Stimulated activated CD4-positive, alpha-beta T cell treated with anti-CD3 and anti-CD28 coated beads, Interleukin-15, amount 100 ng/mL, for 1 hour (primary cell): ENCODE data around the gene CDK5.
"Not testable (repeated sequence)": the region's sequence is repeated elsewhere in the genome, so short reads cannot be mapped to it uniquely, and the experiment has no call there.

Source experiments
- DNase-seq, 2 donors: peaks; one replicate each; pipeline ENCODE4 v3.0.0-alpha.2; 2020; ENCODE audit warnings: low read depth in 1 of 2, low spot score in 1 of 2

CDK5 gene

DNA sequence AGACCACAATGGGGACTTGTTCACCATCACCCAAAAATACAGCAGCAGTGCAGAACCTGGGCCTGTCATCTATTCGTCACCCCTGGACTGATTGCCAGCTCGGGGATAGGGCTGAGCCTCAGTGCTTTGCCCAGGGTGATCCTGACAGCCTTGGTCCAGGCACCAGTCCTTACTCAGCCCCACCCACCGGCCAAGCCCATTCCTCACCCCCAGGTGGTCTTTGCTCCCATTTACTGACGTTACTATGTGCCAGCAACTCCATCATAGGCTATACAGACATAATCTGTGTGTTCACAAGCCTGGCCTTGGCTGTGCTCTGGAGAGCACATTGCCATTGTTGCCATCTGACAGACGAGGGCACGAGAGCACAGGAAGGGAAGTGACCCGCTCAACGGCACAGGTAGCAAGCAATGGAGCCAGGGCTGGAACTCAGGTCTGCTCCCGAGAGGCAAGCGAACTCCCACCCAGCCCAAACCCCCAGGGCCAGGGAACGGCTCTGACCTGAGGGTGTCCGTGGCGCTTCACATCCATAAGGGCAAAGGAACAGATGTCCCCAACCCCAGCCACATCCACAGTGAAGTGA is 40.2 kb downstream of the CDK5 start:
- no peak for DNase-seq

DNA sequence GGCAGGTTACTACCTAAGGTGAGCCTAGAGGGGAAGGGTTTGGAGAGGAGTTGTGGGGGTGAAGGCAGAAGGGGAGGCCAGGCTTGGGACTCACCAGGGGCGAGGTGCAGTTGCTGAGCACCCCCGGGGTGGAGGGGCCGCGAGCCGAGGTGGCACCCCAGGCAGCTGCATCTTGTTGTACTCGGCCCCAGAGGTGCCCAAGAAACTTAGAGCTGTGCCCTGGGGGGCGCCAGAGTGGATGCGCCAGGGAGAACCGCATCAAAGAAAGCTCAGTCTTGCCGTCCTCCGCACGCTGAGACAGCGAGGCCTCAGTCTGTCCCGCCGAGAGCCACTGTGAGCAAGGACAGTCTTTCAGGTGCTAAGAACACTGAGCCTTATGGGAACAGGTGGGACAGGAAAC is 40.8 kb downstream of the CDK5 start:
- no peak for DNase-seq

DNA sequence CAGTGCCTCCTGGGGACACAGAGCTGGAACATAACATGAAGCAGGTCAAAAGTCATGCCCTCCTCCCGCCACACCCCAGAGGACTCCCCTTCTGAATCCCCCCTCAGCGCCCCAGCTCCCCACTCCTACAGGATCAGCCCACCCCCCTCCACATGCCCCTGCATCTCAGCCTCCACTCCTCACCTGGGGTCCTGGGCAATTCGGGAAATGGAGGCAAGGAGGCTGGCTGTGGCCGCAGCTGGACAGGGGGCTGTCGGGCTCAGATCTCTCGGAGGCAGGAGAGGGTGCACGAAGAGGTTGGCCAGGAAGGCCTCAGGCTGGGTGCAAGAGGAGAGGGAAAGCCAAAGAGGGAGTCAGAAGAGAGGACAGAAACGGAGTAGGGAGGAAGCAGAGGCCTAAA is 41.2 kb downstream of the CDK5 start:
- DNase-seq: no peak

DNA sequence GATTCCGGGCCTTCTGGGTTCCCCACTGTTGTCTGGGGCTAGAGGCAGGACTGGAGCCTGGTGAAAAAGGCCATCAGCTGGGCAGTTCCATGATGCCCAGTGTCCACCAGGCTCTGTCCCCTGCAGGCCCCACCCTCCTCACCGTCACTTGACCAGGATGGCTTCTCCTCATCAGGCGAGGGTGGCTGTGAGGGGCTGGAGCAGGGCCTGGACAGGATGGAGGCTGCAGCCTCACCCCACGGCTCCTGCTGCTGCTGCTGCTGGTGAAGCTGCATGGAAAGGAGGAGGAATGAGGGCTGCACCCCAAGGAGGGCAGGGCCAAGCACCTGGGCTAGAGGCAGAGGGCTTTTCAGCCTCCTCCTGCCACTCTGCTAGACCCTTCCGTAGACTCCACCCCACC is 41.7 kb downstream of the CDK5 start:
- no peak for DNase-seq

DNA sequence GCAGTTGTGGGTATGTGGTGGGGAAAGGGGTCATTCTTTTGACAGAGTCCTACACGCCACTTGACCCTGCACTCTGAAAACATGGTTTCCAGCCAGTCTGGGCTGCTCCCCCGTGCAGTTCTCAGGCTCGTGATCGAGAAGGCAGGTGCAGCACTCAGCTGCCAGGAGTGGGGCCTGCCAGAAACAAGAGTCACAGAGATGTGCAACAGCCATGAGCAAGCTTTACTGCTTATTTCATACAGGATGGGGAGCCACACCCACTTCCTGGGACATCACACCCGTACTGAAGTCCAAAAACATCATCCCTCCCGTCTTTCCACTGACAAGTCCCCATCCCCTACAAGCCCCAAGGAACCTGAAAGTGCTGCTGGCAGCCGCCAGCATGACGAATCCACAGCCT is 42.7 kb downstream of the CDK5 start:
- DNase-seq: no peak

DNA sequence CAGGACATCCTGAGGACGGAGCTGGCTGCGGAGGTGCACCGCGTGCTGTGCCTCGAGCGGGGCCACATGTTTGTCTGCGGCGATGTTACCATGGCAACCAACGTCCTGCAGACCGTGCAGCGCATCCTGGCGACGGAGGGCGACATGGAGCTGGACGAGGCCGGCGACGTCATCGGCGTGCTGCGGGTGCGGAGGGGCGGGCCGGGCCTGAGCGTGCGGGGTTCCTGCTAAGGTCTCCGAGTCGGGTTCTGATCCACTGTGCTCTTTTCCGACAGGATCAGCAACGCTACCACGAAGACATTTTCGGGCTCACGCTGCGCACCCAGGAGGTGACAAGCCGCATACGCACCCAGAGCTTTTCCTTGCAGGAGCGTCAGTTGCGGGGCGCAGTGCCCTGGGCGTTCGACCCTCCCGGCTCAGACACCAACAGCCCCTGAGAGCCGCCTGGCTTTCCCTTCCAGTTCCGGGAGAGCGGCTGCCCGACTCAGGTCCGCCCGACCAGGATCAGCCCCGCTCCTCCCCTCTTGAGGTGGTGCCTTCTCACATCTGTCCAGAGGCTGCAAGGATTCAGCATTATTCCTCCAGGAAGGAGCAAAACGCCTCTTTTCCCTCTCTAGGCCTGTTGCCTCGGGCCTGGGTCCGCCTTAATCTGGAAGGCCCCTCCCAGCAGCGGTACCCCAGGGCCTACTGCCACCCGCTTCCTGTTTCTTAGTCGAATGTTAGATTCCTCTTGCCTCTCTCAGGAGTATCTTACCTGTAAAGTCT is 43.8 kb downstream of the CDK5 start:
- peak; percentile 62 to 74 for DNase-seq

DNA sequence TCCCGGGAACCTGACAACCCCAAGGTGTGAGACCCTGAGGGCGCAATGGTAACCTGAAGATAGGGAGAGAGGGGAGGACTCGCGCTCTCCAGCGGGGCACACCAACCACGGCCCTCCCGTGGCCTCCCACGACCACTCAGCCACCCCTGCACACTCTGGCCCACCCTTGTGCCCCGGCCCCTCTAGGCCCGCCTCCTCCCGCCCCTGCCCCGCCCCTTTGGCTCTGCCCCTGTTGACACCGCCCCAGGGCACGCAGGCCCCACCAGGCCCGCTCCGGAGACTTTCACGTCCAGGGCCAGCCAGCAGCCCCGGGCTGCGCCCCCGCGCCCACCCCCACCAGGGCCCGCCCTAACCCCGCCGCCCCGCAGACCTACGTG is 44.4 kb downstream of the CDK5 start:
- DNase-seq: no peak

DNA sequence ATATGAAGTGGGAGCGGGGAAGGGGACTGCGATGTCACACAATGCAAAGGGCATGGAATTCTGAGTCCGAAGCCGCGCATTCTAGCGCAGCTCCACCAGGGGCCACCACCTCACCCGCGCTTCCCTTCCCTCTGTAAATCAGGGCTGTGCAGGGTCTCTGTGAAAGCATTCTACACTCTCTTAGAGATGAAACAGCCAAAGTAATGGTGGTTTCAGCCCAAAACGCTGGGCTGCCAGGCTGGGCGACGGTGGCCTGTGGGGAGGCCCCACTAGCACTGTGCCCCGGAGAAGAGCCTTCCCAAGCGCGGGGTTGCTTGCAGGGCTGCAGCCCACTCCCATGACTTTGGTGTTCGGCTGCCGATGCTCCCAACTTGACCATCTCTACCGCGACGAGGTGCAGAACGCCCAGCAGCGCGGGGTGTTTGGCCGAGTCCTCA is 44.8 kb downstream of the CDK5 start:
- no peak for DNase-seq

DNA sequence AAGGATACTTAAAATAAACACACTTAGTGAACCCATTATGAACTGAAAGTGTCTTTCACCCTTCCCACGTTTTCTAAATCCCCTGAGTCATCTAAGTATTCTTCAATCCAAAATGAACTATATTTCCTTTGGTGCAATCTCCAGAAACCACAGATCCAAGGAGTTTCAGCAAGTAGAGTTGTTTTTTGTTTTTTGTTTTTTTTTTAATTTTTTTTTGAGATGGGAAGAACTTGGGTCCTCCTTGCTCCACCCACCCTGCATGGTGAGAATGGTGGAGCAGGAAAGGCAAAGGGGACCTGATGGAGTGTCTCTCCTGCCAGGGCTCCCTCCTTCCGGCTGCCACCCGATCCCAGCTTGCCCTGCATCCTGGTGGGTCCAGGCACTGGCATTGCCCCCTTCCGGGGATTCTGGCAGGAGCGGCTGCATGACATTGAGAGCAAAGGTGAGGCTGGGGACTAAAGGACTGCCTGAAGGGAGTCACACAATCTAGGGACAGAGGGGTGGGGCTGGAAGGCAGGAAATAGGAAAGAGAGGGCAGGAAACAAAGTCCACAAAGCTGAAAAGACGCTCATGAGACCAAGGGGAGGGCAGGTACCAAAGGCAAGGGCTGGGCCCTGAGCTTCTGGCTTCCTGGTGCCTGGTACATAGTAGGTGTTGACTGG is 45.5 kb downstream of the CDK5 start:
- DNase-seq: no peak

DNA sequence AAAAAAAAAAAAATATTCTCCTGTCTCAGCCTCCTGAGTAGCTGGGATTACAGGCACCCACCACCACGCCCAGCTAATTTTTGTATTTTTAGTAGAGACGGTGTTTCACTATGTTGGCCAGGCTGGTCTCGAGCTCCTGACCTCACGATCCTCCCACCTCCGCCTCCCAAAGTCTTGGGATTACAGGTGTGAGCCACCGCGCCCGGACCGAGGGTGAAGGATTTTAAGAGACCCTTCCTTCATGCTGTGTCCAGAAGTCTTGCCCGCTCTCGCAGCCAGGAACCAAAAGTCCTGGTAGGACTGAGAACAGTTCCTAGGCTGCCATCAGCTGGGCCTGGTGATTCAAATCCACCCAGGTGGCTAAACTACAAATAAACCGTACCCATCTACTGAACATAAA is 46.1 kb downstream of the CDK5 start:
- DNase-seq: not testable (repeated sequence)

DNA sequence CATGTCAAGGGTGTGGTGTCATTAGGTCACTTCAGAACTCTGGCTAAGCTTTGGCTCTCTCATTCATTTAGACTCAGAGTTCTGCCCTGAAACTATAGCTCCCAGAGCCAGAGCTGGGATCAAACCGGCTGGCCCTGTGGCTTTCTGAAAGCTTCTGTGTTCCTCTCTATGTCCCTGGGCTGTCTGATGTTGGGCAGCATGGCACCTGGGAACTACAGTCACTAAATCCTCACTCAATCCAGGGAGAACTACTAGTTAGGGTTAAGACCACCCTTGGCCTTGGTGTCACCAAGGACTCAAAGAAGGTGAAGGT is 46.6 kb downstream of the CDK5 start:
- no peak for DNase-seq

DNA sequence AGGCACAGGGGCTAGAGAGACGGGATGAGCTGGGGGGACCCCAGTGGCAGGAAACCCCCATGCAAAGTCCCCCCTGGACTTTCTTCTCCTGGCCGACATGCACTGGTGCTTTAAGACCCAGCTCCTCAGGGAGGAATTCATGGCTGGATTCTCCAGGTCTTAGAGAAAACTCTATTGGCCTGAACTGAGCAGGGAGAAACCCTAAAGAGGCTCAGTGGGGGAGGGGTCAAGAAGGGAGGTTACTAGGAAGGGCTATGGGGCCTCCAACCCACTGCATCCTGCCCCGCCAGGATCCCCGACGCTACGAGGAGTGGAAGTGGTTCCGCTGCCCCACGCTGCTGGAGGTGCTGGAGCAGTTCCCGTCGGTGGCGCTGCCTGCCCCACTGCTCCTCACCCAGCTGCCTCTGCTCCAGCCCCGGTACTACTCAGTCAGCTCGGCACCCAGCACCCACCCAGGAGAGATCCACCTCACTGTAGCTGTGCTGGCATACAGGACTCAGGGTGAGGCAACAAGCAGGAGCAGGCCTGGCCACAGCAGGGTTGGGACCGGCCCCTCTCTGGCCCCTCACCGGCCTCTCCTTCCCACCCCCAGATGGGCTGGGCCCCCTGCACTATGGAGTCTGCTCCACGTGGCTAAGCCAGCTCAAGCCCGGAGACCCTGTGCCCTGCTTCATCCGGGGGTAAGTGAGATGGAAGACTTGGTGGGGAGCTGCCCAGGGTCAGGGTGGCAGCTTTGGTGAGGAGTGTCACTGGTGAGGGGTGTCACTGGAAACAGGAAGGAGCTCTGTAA is 47.2 kb downstream of the CDK5 start:
- DNase-seq: no peak

DNA sequence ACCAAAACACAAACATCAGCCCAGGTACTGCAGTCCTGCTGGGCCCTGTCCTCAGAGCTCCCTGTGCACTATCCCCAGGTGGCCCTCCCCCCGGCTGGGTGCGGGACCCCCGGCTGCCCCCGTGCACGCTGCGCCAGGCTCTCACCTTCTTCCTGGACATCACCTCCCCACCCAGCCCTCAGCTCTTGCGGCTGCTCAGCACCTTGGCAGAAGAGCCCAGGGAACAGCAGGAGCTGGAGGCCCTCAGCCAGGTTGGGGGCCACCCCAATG is 47.7 kb downstream of the CDK5 start:
- no peak for DNase-seq

DNA sequence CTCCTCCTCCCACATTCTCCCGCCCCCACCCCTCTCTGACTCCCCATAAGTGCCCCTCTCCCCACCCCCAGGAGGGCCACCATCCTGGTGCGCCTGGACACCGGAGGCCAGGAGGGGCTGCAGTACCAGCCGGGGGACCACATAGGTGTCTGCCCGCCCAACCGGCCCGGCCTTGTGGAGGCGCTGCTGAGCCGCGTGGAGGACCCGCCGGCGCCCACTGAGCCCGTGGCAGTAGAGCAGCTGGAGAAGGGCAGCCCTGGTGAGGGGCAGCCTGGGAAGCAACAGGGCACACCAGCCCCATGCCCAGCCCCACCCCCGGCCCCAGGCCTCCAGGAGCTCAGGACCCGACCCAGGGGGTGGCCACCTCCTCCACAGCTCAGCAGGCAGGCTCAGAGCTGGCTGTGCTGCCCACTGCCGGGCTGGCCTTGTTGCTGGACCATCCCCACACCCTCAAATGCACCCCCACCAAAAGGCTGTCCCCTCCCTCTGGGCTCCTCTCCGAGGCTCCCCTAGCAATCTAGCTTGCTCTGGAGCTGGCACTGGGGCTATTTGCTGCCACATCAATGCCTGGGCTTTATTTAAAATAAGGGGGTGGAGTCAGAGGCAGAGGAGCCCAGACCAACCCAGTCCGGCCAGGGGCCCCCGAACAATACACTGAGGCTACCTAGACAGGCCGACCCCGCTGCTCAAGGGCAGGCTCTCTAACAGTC is 48.2 kb downstream of the CDK5 start:
- DNase-seq: no peak

DNA sequence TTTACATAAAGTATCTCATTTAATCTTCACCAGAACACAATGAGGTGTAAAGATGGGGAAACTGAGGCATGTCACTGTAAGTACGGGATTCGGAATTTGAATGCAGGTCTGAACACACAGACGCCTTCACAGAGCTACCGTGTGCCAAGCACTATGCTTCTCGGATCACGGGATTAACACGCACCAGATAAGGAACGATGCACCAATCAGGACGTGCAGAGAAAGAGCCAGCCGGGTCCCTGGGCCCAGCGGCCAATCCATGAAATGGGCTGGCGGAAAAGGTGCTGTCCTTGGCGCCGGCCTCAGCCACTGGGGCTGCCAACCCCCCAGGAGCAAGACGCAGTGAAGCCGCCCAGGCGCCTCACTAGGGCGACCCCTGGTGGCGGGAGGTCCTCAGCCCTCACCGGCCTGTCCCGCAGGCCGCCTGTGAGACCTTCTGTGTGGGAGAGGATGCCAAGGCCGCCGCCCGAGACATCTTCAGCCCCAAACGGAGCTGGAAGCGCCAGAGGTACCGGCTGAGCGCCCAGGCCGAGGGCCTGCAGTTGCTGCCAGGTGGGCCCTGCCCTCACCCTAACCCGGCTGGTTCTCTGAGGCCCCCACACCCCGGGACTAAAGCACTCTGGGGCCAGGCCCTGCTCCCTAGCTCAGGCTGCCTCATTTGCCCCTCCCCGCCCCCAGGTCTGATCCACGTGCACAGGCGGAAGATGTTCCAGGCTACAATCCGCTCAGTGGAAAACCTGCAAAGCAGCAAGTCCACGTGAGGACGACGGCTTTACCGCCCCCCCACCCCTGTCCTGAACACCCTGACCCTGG is 49.0 kb downstream of the CDK5 start:
- peak; percentile 58 to 80 for DNase-seq

DNA sequence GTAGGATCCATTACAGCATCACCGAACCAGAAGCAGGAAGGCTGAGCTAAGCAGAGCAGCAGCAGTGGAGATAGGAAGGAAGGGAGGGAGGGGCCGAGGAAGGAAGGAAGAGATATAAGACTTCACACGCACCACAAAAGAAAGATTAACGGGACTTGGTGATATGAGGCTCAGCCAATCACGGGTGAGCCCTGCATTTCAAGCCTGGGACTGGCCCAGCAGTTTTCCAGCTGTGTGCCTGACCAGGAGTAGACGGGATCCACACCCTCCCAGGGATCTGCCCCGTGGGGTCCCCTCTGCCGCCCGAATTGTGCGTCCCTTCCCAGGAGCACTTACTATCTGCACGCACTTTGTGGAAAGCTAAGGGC is 49.6 kb downstream of the CDK5 start:
- DNase-seq: no peak

DNA sequence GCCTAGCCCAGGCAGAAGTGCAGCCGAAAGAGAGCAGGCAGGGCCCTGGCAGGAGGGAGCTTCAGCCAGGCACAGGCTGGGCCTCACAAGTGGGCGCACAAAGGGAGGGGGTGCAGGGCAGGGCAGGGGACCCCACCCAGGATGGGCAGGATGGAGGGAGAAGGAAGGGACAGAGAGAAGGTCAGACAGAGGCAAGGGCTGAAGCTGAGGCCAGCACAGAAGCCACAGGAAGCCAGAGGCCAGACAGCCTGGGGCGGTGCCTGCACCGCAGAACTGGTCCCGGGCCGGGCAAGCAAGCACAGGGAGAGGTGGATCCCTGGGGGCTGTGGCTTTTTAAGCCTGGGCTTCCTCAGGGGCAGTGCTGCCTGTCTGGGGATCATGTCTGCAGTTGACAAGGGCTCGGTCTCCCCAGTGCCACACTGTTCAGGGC is 50.2 kb downstream of the CDK5 start:
- DNase-seq: no peak

DNA sequence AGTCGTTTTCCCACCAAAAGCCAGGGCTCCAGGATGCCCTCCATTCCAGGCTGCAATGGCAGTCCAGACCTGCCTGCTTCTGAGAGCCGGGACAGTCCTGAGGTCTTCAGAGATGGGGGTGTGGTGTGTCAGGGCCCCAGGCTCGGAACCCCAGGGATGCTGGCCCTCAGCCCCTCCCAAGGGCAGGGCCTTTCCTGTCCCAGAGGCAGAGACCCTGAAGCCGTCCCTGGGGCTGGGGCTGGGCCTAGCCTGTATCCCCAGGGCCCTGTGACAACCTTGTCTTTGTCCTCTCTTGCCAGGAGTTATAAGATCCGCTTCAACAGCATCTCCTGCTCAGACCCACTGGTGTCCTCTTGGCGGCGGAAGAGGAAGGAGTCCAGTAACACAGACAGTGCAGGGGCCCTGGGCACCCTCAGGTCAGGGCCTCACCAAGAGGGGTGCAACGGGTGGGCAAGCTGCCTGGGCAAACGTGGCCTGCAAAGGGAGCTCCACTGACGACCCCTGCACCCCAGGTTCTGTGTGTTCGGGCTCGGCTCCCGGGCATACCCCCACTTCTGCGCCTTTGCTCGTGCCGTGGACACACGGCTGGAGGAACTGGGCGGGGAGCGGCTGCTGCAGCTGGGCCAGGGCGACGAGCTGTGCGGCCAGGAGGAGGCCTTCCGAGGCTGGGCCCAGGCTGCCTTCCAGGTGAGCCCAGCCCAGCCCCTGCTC is 51.0 kb downstream of the CDK5 start:
- no peak for DNase-seq

DNA sequence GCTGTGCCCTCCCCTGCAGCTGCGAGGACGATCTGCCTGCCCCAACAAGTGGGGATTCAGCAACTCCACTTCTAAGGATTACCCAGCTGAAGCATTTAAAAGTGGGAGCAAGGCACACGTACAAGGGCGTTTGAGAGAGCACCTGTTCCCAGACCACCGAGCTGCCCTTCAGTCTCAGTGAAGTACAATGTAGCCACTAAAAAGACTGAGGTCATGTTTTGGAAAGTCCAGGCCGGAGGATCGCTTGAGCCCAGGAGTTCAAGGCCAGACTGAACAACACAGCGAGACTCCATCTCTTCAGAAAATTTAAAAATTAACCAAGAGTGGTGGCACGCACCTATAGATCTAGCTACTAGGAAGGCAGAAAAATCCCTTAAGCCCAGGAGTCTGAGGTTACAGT is 52.1 kb downstream of the CDK5 start:
- DNase-seq: no peak
